SU-DHL-6 (cell line): ENCODE data around the gene IRX4.

Experiments used
- CTCF ChIP-seq: fragments of 200-600 bp; sonication (generic); IDR thresholded peaks from one replicate; pipeline ENCODE4 v1.5.1; 2017; ENCODE audit warnings: antibody characterized with exemption, mild to moderate bottlenecking, low read length, moderate library complexity; ENCODE audit not compliant: insufficient read depth, poor library complexity, severe bottlenecking
- EZH2phosphoT487 ChIP-seq: fragments of 200-600 bp; sonication (generic), shearing (Covaris generic); conservative IDR thresholded peaks from 2 replicates; pipeline ENCODE4 v1.6.1; 2018; ENCODE audit warnings: mild to moderate bottlenecking, antibody characterized with exemption, low read length, moderate library complexity, mixed read lengths

GRCh38 chr5:1909346-1909985 is 26.7 kb upstream of the IRX4 start:
- no peak for TF ChIP-seq CTCF
- no peak for TF ChIP-seq EZH2phosphoT487
